GM23338 (cell line): ENCODE measurements around the gene GRID1. TPM values are rescaled to one million over a fixed set of nuclear protein-coding genes. Genes with fewer than 3 reads are reported as not detected.

Experiments
- ATAC-seq: fragments of 200-7000 bp; cut with Tn5 transposase; 3 replicates; pipeline ENCODE4 v1.9.1; 2020
- DNase-seq: peaks from one replicate; pipeline ENCODE4 v3.0.0-alpha.2; 2015; ENCODE audit warnings: low spot score
- H2AFZ ChIP-seq: fragments of 200-600 bp; sonication (generic); 2 replicates; pipeline ENCODE4 v1.8.0; 2016; ENCODE audit warnings: antibody characterized with exemption, mild to moderate bottlenecking, moderate library complexity
- H3F3A ChIP-seq: fragments of 200-600 bp; sonication (generic); replicated peaks from 2 replicates; pipeline ENCODE4 v1.8.0; 2017; ENCODE audit warnings: antibody characterized with exemption, mixed run types, low read depth
- H3K27ac ChIP-seq: fragments of 200-600 bp; sonication (generic); 2 replicates; pipeline ENCODE4 v1.6.1; 2016; ENCODE audit warnings: low read depth
- H3K27me3 ChIP-seq: fragments of 200-600 bp; sonication (generic); 2 replicates; pipeline ENCODE4 v1.8.0; 2016; ENCODE audit warnings: mild to moderate bottlenecking, mixed run types, moderate library complexity; ENCODE audit not compliant: insufficient read depth
- H3K36me3 ChIP-seq: fragments of 200-600 bp; sonication (generic); 2 replicates; pipeline ENCODE4 v1.8.0; 2016; ENCODE audit warnings: mild to moderate bottlenecking; ENCODE audit not compliant: insufficient read depth
- H3K4me1 ChIP-seq: fragments of 200-600 bp; sonication (generic); 2 replicates; pipeline ENCODE4 v1.8.0; 2016; ENCODE audit warnings: mild to moderate bottlenecking, moderate library complexity; ENCODE audit not compliant: insufficient read depth
- H3K4me2 ChIP-seq: fragments of 200-600 bp; sonication (generic); 2 replicates; pipeline ENCODE4 v1.7.1; 2017; ENCODE audit warnings: mixed run types
- H3K4me3 ChIP-seq: fragments of 200-600 bp; sonication (generic); 2 replicates; pipeline ENCODE4 v1.6.1; 2016; ENCODE audit warnings: mixed run types
- H3K79me2 ChIP-seq: fragments of 200-600 bp; sonication (generic); replicated peaks from 2 replicates; pipeline ENCODE4 v1.8.0; 2017; ENCODE audit warnings: mild to moderate bottlenecking; ENCODE audit not compliant: insufficient read depth
- H3K9me2 ChIP-seq: fragments of 200-600 bp; sonication (generic); 2 replicates; pipeline ENCODE4 v1.8.0; 2017; ENCODE audit not compliant: insufficient read depth
- H4K20me1 ChIP-seq: fragments of 200-600 bp; sonication (generic); replicated peaks from 2 replicates; pipeline ENCODE4 v1.8.0; 2017; ENCODE audit warnings: mild to moderate bottlenecking; ENCODE audit not compliant: insufficient read depth
- H3K27ac Mint-ChIP-seq: 2 replicates; pipeline ENCODE4 v1.8.0; 2020; ENCODE audit warnings: inconsistent platforms, mild to moderate bottlenecking, moderate library complexity, mixed read lengths
- H3K27me3 Mint-ChIP-seq: 3 replicates; pipeline ENCODE4 v1.8.0; 2022; ENCODE audit warnings: low read depth, mild to moderate bottlenecking, moderate library complexity, mixed read lengths, inconsistent platforms; ENCODE audit not compliant: insufficient read depth, poor library complexity
- H3K36me3 Mint-ChIP-seq: 3 replicates; pipeline ENCODE4 v1.8.0; 2021; ENCODE audit warnings: low read depth, mild to moderate bottlenecking, inconsistent platforms, moderate library complexity, mixed read lengths
- H3K4me1 Mint-ChIP-seq: 3 replicates; pipeline ENCODE4 v1.8.0; 2020; ENCODE audit warnings: mild to moderate bottlenecking, inconsistent platforms, mixed read lengths
- H3K4me3 Mint-ChIP-seq: 3 replicates; pipeline ENCODE4 v1.8.0; 2021; ENCODE audit warnings: moderate library complexity, mild to moderate bottlenecking, inconsistent platforms, mixed read lengths
- H3K9me3 Mint-ChIP-seq: 3 replicates; pipeline ENCODE4 v1.8.0; 2020; ENCODE audit warnings: moderate library complexity, mild to moderate bottlenecking, inconsistent platforms, mixed read lengths
- CREB1 ChIP-seq: fragments of 250-450 bp; sonication (Bioruptor Pico); IDR thresholded peaks from 2 replicates; pipeline ENCODE4 v1.5.0; 2020; ENCODE audit warnings: low read depth, mild to moderate bottlenecking, moderate library complexity
- ZNF114 ChIP-seq: fragments of 250-450 bp; sonication (Bioruptor Pico); IDR thresholded peaks from 2 replicates; pipeline ENCODE4 v1.5.0; 2020; ENCODE audit warnings: mild to moderate bottlenecking, moderate library complexity
- polyA plus RNA-seq: library from polyadenylated mRNA; unstranded; fragments of >200 nt; fragmentation: Nextera tagmentation; extraction: Ambion mirVana; gene quantifications from 2 replicates; pipeline ENCODE4 v1.2.1, GENCODE V29; 2016
- total RNA-seq: library from RNA; depleted of rRNA; stranded (reverse); fragments of >200 nt; shearing (Covaris generic); gene quantifications from 2 replicates; pipeline ENCODE4 v1.2.3, GENCODE V29; 2014
- TF ChIP-seq, protein P1 (sequence below): fragments of 250-450 bp; sonication (Bioruptor Pico); IDR thresholded peaks from 2 replicates; pipeline ENCODE4 v1.5.0; 2020; ENCODE audit warnings: mild to moderate bottlenecking, moderate library complexity

The GRID1 gene
- total and polyA plus RNA-seq, 2 experiments from 2014 or later: 0.14 to 0.15 TPM

DNA sequence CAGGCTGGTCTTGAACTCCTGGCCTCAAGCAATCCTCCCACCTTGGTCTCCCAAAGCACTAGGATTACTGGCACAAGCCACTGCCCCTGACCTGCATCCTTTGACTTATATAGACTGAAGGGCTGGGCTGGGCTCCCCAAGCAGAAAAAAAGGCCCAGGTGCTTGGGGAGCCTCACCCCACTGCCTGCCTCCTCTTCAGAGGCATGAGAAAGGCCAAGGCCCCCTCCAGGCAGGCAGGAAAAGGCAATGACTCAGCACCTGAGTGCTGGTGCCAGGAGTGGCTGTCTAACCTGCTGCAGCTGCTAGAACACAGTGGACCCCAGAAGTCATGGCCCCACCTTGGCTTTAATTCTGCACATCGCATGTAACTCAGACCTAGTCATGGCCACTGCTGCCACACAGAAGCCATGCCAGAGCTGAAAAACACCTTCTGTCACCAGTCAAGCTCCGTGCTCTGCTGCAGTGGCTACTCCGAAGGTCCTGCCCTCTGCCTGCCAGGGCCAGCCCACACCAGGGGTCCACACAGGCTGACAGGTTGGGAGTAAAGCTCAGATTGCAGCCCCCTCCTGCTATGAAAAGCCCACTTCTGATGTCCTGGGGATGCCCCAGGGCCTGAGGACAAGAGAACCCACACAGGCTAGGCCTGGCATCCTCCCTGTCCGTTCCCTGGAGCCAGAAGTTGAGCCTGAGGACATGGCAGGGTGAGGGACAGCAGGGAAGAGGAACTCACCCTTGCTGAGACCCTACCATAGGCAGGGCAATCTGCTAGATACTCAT lies 48.5 kb downstream of the GRID1 start (continued):
- TF ChIP-seq, protein P1, sequence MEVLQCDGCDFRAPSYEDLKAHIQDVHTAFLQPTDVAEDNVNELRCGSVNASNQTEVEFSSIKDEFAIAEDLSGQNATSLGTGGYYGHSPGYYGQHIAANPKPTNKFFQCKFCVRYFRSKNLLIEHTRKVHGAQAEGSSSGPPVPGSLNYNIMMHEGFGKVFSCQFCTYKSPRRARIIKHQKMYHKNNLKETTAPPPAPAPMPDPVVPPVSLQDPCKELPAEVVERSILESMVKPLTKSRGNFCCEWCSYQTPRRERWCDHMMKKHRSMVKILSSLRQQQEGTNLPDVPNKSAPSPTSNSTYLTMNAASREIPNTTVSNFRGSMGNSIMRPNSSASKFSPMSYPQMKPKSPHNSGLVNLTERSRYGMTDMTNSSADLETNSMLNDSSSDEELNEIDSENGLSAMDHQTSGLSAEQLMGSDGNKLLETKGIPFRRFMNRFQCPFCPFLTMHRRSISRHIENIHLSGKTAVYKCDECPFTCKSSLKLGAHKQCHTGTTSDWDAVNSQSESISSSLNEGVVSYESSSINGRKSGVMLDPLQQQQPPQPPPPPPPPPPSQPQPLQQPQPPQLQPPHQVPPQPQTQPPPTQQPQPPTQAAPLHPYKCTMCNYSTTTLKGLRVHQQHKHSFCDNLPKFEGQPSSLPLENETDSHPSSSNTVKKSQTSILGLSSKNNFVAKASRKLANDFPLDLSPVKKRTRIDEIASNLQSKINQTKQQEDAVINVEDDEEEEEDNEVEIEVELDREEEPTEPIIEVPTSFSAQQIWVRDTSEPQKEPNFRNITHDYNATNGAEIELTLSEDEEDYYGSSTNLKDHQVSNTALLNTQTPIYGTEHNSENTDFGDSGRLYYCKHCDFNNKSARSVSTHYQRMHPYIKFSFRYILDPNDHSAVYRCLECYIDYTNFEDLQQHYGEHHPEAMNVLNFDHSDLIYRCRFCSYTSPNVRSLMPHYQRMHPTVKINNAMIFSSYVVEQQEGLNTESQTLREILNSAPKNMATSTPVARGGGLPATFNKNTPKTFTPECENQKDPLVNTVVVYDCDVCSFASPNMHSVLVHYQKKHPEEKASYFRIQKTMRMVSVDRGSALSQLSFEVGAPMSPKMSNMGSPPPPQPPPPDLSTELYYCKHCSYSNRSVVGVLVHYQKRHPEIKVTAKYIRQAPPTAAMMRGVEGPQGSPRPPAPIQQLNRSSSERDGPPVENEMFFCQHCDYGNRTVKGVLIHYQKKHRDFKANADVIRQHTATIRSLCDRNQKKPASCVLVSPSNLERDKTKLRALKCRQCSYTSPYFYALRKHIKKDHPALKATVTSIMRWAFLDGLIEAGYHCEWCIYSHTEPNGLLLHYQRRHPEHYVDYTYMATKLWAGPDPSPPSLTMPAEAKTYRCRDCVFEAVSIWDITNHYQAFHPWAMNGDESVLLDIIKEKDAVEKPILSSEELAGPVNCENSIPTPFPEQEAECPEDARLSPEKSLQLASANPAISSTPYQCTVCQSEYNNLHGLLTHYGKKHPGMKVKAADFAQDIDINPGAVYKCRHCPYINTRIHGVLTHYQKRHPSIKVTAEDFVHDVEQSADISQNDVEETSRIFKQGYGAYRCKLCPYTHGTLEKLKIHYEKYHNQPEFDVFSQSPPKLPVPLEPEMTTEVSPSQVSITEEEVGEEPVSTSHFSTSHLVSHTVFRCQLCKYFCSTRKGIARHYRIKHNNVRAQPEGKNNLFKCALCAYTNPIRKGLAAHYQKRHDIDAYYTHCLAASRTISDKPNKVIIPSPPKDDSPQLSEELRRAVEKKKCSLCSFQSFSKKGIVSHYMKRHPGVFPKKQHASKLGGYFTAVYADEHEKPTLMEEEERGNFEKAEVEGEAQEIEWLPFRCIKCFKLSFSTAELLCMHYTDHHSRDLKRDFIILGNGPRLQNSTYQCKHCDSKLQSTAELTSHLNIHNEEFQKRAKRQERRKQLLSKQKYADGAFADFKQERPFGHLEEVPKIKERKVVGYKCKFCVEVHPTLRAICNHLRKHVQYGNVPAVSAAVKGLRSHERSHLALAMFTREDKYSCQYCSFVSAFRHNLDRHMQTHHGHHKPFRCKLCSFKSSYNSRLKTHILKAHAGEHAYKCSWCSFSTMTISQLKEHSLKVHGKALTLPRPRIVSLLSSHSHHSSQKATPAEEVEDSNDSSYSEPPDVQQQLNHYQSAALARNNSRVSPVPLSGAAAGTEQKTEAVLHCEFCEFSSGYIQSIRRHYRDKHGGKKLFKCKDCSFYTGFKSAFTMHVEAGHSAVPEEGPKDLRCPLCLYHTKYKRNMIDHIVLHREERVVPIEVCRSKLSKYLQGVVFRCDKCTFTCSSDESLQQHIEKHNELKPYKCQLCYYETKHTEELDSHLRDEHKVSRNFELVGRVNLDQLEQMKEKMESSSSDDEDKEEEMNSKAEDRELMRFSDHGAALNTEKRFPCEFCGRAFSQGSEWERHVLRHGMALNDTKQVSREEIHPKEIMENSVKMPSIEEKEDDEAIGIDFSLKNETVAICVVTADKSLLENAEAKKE (CRISPR knock-in tag): no peak
- TF ChIP-seq ZNF114: no peak
- TF ChIP-seq CREB1 (CRISPR knock-in tag): no peak

DNA sequence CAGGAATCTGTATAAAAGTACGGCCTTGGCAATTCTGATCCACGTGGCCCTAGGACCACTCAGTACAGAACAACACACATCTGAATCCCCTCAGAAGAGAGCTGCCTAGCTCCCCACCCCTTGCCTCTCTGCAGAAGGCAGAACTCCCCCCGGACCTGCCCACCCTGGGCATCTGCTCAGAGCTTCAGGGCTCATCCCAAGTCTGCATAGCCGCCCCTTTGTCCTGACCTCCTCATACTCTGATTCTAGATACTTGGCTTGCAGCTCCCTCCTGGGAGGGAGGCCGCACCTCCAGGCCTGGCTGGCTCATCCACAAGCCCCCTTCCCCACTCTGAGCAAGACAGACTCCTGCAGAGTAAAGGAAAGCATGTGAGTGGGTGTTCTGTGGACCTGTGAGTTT lies 49.6 kb downstream of the GRID1 start:
- no peak for TF ChIP-seq ZNF114
- peaks cover 13% of the 10 kb centered on the region for H3K4me1 Mint-ChIP-seq
- no peak for DNase-seq

More for the DNA sequence above, 49.6 kb downstream of the GRID1 start:
- Histone ChIP-seq H3K36me3 (no peaks in the 10 kb centered on the region), H4K20me1 (no peaks in the 10 kb centered on the region), H3F3A (no peaks in the 10 kb centered on the region), H3K79me2 (no peaks in the 10 kb centered on the region), H3K9me2 (no peaks in the 10 kb centered on the region), H3K4me2 (no peak overlapping the region), H2AFZ (no peak overlapping the region), H3K27me3 (no peaks in the 10 kb centered on the region), H3K4me3 (no peak overlapping the region), H3K27ac (no peak overlapping the region), H3K4me1 (no peaks in the 10 kb centered on the region)
- Mint-ChIP-seq H3K27me3 (peaks cover 2% of the 10 kb centered on the region), H3K9me3 (no peaks in the 10 kb centered on the region), H3K27ac (no peak overlapping the region), H3K36me3 (no peaks in the 10 kb centered on the region), H3K4me3 (no peak overlapping the region)
- ATAC-seq: no peak
